Astrocyte (in vitro differentiated cells and primary cell): ENCODE measurements around the gene KANK2. TPM values are rescaled to one million over a fixed set of nuclear protein-coding genes. Genes with fewer than 3 reads are reported as not detected.

Source experiments
- DNase-seq: peaks from one replicate; pipeline ENCODE4 v3.0.0-alpha.2; 2010; ENCODE audit warnings: low read depth
- FAIRE-seq: peaks from 2 replicates; lab custom pipeline; 2011; peaks lifted over from hg19 to GRCh38; lab: Jason Lieb, UNC
- H2AFZ ChIP-seq: 2 replicates; pipeline ENCODE4 v1.6.0; 2012; ENCODE audit warnings: low read depth, low read length, inconsistent platforms
- H3K27ac ChIP-seq: 2 replicates; pipeline ENCODE4 v1.5.1; 2011; ENCODE audit warnings: low read depth, low read length, inconsistent platforms
- H3K27me3 ChIP-seq: 2 replicates; pipeline ENCODE4 v1.6.0; 2011; ENCODE audit warnings: low read length, inconsistent platforms; ENCODE audit not compliant: insufficient read depth
- H3K36me3 ChIP-seq: 2 replicates; pipeline ENCODE4 v1.5.1; 2011; ENCODE audit warnings: low read length, inconsistent platforms; ENCODE audit not compliant: insufficient read depth
- H3K4me1 ChIP-seq: 2 replicates; pipeline ENCODE4 v1.5.1; 2011; ENCODE audit warnings: low read length, inconsistent platforms; ENCODE audit not compliant: insufficient read depth
- H3K4me2 ChIP-seq: 2 replicates; pipeline ENCODE4 v1.6.0; 2012; ENCODE audit warnings: low read length, inconsistent platforms
- H3K4me3 ChIP-seq: 2 replicates; pipeline ENCODE4 v1.5.1; 2011; ENCODE audit warnings: low read depth, mild to moderate bottlenecking, low read length, inconsistent platforms; ENCODE audit not compliant: insufficient read depth
- H3K79me2 ChIP-seq: 2 replicates; pipeline ENCODE4 v1.6.0; 2012; ENCODE audit warnings: mild to moderate bottlenecking, low read length, inconsistent platforms; ENCODE audit not compliant: insufficient read depth
- H3K9ac ChIP-seq: 2 replicates; pipeline ENCODE4 v1.6.0; 2012; ENCODE audit warnings: mild to moderate bottlenecking, low read length, inconsistent platforms
- H3K9me3 ChIP-seq: 2 replicates; pipeline ENCODE4 v1.5.1; 2012; ENCODE audit warnings: low read depth, mild to moderate bottlenecking, low read length, inconsistent platforms; ENCODE audit not compliant: insufficient read depth
- H4K20me1 ChIP-seq: 2 replicates; pipeline ENCODE4 v1.6.0; 2012; ENCODE audit warnings: low read length, inconsistent platforms; ENCODE audit not compliant: insufficient read depth
- H3K27ac Mint-ChIP-seq: one replicate; pipeline ENCODE4 v1.8.0; 2021; ENCODE audit warnings: mild to moderate bottlenecking, mixed read lengths; ENCODE audit not compliant: unreplicated experiment
- H3K27me3 Mint-ChIP-seq: one replicate; pipeline ENCODE4 v1.8.0; 2021; ENCODE audit warnings: low read depth, mixed read lengths; ENCODE audit not compliant: unreplicated experiment
- H3K36me3 Mint-ChIP-seq: one replicate; pipeline ENCODE4 v1.8.0; 2021; ENCODE audit warnings: low read depth, mixed read lengths; ENCODE audit not compliant: unreplicated experiment
- H3K4me1 Mint-ChIP-seq: one replicate; pipeline ENCODE4 v1.8.0; 2021; ENCODE audit warnings: low read depth, mixed read lengths; ENCODE audit not compliant: unreplicated experiment
- H3K4me3 Mint-ChIP-seq: one replicate; pipeline ENCODE4 v1.8.0; 2021; ENCODE audit warnings: mild to moderate bottlenecking, moderate library complexity, mixed read lengths; ENCODE audit not compliant: unreplicated experiment
- H3K9me3 Mint-ChIP-seq: one replicate; pipeline ENCODE4 v1.8.0; 2021; ENCODE audit warnings: mild to moderate bottlenecking, mixed read lengths; ENCODE audit not compliant: unreplicated experiment
- EZH2 ChIP-seq: IDR thresholded peaks from 2 replicates; pipeline ENCODE4 v1.6.1; 2012; ENCODE audit warnings: mild to moderate bottlenecking, low read length, inconsistent platforms; ENCODE audit not compliant: insufficient read depth
- total RNA-seq: library from RNA; stranded (reverse); gene quantifications from 2 replicates; pipeline ENCODE4 v1.2.1, GENCODE V29; 2021
- TF ChIP-seq, protein P1 (sequence below): IDR thresholded peaks from 2 replicates; pipeline ENCODE4 v1.5.1; 2011; ENCODE audit warnings: low read depth, mild to moderate bottlenecking, inconsistent platforms, low read length, moderate library complexity; ENCODE audit not compliant: insufficient read depth

Gene KANK2
- total RNA-seq, 1 donor from 2014 or later: 50.3 TPM

DNA sequence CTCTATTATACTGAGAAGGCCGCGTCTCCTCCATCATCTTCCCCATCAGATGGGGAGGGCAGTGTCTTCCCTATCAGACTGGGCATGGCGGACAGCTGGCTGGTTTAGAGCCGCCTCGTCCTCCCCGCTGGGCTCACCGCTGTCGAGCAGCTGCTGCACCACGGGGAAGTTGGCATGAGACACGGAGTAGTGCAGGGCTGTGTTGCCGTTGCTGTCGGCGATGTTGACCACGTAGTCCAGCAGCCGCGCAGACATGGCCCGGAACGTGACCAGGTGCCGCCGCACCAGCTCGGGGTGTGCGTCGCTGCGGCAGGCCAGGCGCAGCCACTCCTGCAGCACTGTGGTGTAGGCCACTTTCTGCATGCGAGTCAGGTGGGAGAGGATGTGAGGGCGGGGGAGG lies 23.0 kb downstream of the KANK2 start:
- H3K79me2 ChIP-seq: no peaks in the 10 kb centered on the region
- no peaks in the 10 kb centered on the region for H3K9me3 ChIP-seq
- H4K20me1 ChIP-seq: peaks cover 4% of the 10 kb centered on the region
- H3K4me2 ChIP-seq: no peak overlapping the region
- H3K4me1 ChIP-seq: peaks cover 6% of the 10 kb centered on the region
- Mint-ChIP-seq H3K36me3 (peaks cover 35% of the 10 kb centered on the region), H3K4me1 (no peaks in the 10 kb centered on the region), H3K27me3 (no peaks in the 10 kb centered on the region), H3K27ac (no peak overlapping the region), H3K9me3 (no peaks in the 10 kb centered on the region), H3K4me3 (no peak overlapping the region)
- H3K9ac ChIP-seq: no peak overlapping the region
- no peak overlapping the region for H3K4me3 ChIP-seq
- DNase-seq (no peak), FAIRE-seq (no peak)
- H2AFZ ChIP-seq: no peak overlapping the region
- no peak overlapping the region for H3K27ac ChIP-seq
- H3K36me3 ChIP-seq: peaks cover 26% of the 10 kb centered on the region
- TF ChIP-seq EZH2: no peak
- no peaks in the 10 kb centered on the region for H3K27me3 ChIP-seq

DNA sequence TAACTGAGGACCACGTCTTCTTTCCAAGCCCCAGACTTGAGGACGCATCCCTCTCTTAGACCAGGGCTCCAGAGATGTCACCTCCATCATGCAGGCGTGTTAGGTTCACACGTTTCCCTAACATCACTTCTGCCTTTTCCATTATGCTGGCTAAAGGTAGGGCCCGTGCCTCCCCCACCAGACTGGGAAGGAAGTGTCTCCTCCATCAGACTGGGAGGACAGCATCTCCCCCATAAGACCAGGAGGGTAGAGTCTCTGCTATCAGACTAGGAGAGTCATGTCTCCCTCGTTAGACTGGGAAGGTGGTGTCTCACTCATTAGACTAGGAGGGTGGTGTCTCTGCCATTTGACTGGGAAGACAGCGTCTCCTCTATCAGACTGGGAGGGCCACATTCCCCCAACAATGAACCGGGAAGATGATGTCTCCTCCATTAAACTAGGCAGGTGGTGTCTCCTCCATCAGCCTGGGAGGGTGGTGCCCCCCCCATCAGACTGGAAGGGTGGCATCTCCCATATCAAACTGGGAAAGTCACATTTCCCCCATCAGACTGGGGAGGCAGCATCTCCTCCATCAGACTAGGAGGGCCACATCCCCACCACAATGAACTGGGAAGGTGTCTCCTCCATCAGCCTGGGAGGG lies 23.7 kb downstream of the KANK2 start:
- no peak for FAIRE-seq
- Mint-ChIP-seq H3K9me3 (no peaks in the 10 kb centered on the region), H3K4me3 (no peak overlapping the region), H3K4me1 (peaks cover 3% of the 10 kb centered on the region), H3K36me3 (peaks cover 39% of the 10 kb centered on the region), H3K27ac (no peak overlapping the region), H3K27me3 (no peaks in the 10 kb centered on the region)
- H2AFZ ChIP-seq: no peak overlapping the region
- no peak overlapping the region for H3K4me3 ChIP-seq
- H4K20me1 ChIP-seq: peaks cover 4% of the 10 kb centered on the region
- H3K36me3 ChIP-seq: peaks cover 23% of the 10 kb centered on the region
- no peak overlapping the region for H3K4me2 ChIP-seq
- no peak overlapping the region for H3K9ac ChIP-seq
- peaks cover 8% of the 10 kb centered on the region for H3K4me1 ChIP-seq
- H3K27ac ChIP-seq: no peak overlapping the region
- DNase-seq: no peak
- no peaks in the 10 kb centered on the region for H3K27me3 ChIP-seq
- no peaks in the 10 kb centered on the region for H3K9me3 ChIP-seq
- TF ChIP-seq EZH2: no peak
- TF ChIP-seq, protein P1, sequence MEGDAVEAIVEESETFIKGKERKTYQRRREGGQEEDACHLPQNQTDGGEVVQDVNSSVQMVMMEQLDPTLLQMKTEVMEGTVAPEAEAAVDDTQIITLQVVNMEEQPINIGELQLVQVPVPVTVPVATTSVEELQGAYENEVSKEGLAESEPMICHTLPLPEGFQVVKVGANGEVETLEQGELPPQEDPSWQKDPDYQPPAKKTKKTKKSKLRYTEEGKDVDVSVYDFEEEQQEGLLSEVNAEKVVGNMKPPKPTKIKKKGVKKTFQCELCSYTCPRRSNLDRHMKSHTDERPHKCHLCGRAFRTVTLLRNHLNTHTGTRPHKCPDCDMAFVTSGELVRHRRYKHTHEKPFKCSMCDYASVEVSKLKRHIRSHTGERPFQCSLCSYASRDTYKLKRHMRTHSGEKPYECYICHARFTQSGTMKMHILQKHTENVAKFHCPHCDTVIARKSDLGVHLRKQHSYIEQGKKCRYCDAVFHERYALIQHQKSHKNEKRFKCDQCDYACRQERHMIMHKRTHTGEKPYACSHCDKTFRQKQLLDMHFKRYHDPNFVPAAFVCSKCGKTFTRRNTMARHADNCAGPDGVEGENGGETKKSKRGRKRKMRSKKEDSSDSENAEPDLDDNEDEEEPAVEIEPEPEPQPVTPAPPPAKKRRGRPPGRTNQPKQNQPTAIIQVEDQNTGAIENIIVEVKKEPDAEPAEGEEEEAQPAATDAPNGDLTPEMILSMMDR: no peak
- H3K79me2 ChIP-seq: no peaks in the 10 kb centered on the region

DNA sequence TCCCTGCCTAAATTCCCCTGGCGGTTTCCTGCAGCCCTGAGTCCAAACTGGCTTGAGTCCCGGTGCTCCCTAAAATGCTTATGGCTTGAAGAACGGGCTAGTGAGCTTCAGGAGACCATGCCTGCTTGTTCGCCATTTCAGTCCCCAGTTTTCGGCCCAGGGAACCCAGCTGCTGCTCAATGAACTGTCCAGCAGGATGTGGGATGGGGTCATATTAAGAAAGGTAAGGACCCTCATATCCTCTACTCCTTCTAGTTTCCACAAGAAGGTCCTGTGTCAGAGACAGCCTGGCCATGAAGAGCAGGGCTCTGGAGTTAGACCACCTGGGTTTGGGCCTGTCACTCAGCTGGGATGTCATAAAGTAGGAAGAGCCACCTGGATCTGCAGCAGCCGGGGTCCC lies 24.8 kb downstream of the KANK2 start:
- peaks cover 14% of the 10 kb centered on the region for H3K4me1 ChIP-seq
- H3K27ac Mint-ChIP-seq: no peak overlapping the region
- no peaks in the 10 kb centered on the region for H3K9me3 ChIP-seq
- TF ChIP-seq, protein P1: no peak
- H3K9me3 Mint-ChIP-seq: no peaks in the 10 kb centered on the region
- H3K4me2 ChIP-seq: no peak overlapping the region
- H3K4me3 ChIP-seq: no peak overlapping the region
- H3K9ac ChIP-seq: no peak overlapping the region
- no peak overlapping the region for H3K4me3 Mint-ChIP-seq
- no peak overlapping the region for H2AFZ ChIP-seq
- H3K27me3 Mint-ChIP-seq: no peaks in the 10 kb centered on the region
- H3K27me3 ChIP-seq: no peaks in the 10 kb centered on the region
- H3K27ac ChIP-seq: no peak overlapping the region
- H3K4me1 Mint-ChIP-seq: peaks cover 6% of the 10 kb centered on the region
- no peaks in the 10 kb centered on the region for H3K79me2 ChIP-seq
- H4K20me1 ChIP-seq: peaks cover under 1% of the 10 kb centered on the region
- FAIRE-seq: no peak
- H3K36me3 ChIP-seq: peaks cover 22% of the 10 kb centered on the region
- H3K36me3 Mint-ChIP-seq: peaks cover 43% of the 10 kb centered on the region
- DNase-seq: no peak
